Epidermal melanocyte (primary cell): Measurements from ENCODE around the gene SLC29A1.
A peak's percentile ranks its signal among the peaks of the same experiment; 100 is the strongest.
"Not testable (repeated sequence)": the region's sequence is repeated elsewhere in the genome, so short reads cannot be mapped to it uniquely, and the experiment has no call there.

ENCODE experiments used
- DNase-seq: peaks from one replicate; pipeline ENCODE4 v3.0.0; 2011; ENCODE audit warnings: low spot score; ENCODE audit not compliant: insufficient read length

The SLC29A1 gene

GRCh38 chr6:44221291-44221960 lies 2.0 kb upstream of the SLC29A1 start:
- peak; percentile 76 for DNase-seq

DNA sequence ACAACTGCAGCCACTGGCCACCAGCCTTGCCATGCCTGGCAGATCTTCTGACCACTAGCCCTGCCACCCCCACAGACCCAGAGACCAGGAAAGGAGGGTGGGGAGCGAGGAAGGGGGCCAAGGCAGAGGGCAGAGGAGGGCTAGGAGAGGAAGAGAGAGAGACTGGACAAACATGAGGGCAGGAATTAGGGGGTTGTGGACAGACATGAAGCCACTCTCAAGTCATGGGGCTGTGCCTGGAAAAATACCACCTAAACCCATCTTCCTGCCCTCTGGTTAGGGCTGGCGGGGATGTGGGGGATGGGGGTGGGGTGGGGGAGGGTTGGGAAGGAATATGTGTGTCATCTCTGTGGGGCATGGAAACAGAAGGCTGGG lies 1.4 kb upstream of the SLC29A1 start:
- DNase-seq = no peak

DNA sequence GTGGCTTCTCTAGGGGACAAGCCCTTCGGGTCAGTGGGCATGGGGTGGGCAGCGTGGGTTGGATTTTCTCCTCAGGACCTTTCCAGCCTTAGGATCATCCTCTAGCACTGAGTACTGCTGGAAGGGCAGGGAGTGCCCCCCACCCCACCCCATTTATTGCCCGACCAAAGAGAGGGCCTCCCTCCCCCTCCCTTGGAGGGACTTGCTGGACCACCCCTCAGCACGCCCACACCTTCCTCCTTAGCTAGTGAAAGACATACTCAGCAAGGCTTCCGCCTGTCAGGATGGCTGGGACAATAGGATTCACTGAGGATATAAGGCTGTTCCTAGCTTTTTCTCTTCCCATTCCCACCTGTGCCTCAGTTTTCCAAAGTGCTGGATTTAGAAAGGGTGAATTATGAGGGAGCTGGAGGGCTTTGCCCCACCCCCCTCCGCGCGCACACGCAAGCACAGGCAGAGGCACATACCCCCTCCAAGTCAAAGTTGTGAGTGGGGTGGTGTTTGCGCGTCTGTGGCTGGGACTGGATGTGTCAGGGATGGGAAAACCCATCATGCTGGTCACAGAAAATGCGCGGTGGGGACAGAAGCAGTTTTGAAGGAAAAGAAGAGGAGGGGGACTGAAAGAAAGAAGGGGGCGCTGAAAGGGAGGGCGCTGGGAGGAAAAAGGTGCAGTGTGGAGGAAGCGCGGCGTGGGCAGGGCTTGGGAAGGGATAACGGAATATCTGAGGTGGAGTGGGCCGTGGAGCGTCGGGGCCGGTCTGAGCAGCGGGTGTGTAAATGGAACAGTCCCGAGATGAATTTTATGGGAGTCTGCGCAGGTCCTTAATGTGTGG lies 693 bp upstream of the SLC29A1 start:
- DNase-seq = no peak

- DNase-seq = no peak
Observed at GRCh38 chr6:44224029-44224964, 902 bp downstream of the SLC29A1 start.

DNA sequence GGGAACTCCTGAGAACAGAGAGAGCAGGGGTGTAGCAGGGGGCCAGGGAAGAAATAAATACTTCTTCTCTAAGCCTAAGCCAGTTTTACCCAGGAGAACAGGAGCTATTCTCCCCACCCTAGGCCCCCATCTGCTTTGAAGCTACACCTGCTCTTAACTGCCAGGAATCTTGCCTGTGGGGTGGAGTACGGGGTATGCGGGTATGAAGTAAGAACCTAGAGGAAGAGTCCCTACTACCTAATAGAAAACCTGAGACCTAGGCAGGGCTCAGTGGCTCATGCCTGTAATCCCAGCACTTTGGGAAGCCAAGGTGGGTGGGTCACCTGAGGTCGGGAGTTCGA lies 1.5 kb downstream of the SLC29A1 start:
- no peak for DNase-seq

- DNase-seq = no peak
Observed at GRCh38 chr6:44225579-44226325, 2.4 kb downstream of the SLC29A1 start.

DNA sequence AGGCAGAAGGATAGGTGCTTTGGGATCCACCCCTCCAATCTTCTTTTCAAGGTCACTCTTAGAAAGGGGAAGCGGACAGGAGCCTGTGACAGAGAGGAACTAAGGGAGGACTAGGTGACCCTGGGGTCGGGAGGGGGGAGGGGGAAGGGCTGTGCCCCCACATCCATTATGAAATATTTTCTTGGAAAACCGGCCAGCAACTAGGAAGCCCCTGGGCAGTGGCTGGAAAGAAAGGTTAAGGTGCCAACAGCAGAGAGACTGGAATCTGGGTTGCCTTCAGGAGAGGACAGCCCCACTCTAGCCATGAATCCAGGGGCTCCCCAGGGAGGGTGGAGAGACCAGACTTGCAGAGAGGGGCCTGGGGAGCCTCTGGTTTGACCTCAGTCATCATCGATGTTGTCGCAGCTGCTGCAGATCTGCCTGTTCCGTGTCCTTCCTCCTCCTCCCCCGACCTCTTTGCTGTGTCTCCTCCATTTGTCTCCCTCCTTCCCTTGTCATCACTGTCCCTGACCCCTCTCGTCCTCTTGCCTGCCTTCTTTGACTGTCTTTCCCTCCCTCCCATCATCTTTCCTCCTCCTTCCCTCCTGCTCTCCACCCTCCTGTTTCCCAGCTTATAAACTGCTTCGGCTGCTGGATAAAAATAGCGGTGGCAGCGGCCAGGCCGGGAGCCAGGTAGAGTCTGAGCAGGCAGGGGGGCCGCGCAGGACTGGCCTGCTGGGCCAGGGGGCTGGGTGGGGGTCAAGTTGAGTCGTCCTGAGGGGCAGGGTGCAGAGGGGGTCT lies 3.2 kb downstream of the SLC29A1 start:
- no peak for DNase-seq

GRCh38 chr6:44227148-44227793 lies 3.9 kb downstream of the SLC29A1 start:
- no peak for DNase-seq

DNA sequence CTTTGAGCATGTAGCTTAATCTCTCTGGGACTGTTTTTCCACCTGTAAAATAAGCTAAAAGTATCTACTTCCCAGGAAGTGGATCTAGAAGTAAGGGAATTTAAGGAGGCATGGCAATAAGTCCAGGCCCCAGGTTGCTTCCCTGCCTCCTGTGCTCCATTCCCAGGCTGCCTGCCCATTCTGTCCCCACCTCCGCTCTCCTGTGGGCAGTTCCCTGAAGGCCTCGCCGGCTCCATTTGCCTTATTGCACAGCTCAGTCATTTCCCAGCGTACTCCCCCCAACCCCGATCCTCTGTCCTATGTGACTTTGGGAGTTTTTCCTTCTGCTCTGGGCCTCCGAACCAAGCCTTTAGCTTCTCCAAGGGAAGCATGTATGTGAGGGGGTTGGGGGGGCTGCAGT lies 4.6 kb downstream of the SLC29A1 start:
- DNase-seq = no peak

GRCh38 chr6:44228433-44228832 lies 5.0 kb downstream of the SLC29A1 start:
- no peak for DNase-seq

- DNase-seq = no peak
Observed at GRCh38 chr6:44228836-44229235, 5.4 kb downstream of the SLC29A1 start.

DNA sequence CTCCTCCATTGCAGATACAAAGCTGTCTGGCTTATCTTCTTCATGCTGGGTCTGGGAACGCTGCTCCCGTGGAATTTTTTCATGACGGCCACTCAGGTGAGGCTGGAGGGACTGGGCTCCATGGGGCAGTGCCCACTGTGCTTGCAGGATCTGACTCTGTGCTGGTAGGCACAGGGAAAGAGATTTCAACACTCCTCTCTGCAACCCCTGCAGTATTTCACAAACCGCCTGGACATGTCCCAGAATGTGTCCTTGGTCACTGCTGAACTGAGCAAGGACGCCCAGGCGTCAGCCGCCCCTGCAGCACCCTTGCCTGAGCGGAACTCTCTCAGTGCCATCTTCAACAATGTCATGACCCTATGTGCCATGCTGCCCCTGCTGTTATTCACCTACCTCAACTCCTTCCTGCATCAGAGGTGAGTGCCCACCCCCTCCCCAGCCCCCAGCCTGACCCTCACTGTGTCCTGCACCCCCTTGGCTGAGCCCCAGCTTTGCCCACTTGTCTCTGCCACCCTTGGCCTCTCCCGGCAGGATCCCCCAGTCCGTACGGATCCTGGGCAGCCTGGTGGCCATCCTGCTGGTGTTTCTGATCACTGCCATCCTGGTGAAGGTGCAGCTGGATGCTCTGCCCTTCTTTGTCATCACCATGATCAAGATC lies 6.1 kb downstream of the SLC29A1 start:
- DNase-seq = no peak

GRCh38 chr6:44230034-44230675 lies 6.8 kb downstream of the SLC29A1 start:
- no peak for DNase-seq

DNA sequence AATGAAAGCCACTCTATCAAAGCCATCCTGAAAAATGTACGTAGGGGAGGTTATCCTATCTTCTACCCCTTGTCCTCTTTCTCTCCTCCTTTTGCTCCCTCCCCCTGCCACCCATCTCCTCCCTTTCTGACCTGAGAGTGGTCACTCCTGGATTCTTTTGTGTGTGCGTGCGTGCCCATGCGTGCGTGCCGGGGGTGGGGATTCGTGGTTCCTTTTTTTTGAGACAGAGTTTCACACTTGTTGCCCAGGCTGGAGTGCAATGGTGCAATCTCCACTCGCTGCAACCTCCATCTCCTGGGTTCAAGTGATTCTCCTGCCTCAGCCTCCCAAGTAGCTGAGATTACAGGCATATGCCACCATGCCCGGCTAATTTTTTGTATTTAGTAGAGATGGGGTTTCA lies 8.0 kb downstream of the SLC29A1 start:
- DNase-seq = not testable (repeated sequence)

DNA sequence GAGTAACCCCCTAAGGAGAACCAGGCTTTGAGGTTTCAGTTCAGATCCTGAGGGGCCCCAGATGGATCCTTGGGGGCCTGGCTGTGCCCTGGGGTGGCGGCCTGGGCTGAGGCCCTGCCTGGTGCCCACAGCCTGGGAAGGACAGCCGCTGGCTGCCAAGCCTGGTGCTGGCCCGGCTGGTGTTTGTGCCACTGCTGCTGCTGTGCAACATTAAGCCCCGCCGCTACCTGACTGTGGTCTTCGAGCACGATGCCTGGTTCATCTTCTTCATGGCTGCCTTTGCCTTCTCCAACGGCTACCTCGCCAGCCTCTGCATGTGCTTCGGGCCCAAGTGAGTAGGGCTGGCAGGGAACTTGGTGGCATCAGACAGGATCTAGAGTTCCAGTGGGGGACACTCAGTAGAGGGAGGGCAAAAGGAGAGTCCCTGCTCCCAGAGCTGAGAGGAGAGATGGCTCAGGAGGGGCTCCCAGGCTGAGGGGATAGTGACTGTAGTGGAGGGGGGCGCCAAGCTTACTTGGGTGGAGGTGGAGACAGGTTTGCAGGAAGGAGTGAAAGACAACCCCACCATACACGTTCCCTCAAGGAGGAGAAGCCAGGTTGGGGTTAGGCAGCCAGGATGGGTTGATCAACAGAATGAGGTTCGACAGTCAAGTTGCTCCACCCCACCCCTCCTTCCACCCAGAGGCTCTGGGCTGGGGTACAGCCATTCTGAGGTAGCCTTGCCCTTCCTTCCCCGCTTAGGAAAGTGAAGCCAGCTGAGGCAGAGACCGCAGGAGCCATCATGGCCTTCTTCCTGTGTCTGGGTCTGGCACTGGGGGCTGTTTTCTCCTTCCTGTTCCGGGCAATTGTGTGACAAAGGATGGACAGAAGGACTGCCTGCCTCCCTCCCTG lies 9.5 kb downstream of the SLC29A1 start:
- no peak for DNase-seq

DNA sequence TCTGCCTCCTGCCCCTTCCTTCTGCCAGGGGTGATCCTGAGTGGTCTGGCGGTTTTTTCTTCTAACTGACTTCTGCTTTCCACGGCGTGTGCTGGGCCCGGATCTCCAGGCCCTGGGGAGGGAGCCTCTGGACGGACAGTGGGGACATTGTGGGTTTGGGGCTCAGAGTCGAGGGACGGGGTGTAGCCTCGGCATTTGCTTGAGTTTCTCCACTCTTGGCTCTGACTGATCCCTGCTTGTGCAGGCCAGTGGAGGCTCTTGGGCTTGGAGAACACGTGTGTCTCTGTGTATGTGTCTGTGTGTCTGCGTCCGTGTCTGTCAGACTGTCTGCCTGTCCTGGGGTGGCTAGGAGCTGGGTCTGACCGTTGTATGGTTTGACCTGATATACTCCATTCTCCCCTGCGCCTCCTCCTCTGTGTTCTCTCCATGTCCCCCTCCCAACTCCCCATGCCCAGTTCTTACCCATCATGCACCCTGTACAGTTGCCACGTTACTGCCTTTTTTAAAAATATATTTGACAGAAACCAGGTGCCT lies 10.2 kb downstream of the SLC29A1 start:
- no peak for DNase-seq

DNA sequence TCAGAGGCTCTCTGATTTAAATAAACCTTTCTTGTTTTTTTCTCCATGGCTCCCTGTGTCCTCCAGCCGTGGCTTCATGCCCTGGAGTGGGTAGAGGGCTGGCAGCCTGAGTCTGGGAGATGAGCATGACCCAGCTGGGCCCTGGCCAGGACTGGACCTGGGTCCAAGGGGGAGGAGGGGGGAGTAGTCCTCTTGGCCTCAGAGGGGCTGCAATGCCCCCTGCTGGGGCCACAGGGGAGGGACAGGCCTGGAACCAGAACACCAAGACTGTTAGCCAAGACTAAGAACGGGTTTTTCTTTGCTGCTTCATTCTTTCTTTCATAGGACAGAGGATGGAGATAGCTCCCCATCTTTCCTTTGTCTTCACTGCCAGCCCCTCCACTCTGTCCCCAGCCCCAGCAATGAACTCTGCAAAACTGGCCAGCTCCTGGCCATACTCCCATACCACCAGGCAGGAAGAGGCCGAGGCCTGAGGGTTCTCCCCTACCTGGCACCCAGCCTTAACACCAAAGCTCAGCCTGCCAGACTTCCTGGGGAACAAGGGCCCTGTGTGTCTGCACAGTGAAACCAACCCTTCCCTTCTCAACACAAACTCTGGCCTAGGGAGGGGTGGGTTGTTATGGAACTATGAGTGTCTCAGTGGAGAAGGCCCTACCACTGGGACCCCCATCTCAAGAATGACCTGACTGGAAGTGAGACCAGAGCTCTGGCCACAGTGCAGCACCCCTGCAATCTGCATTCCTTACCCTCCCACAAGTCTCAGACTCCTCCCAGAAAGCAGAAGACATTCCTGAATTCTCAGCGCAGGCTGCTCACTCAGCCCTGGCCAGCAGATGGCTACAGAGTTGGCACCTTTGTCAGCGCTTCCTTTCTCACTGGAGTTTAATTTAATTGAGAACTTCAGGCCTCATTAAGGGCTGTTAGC lies 11.0 kb downstream of the SLC29A1 start:
- DNase-seq = peak; percentile 81
